KG1 (cell line): ENCODE measurements around the gene VENTX.

Experiments used
- DNase-seq: peaks from one replicate; lab custom pipeline; 2025; lab: John Stamatoyannopoulos, UW

The VENTX gene, protein sequence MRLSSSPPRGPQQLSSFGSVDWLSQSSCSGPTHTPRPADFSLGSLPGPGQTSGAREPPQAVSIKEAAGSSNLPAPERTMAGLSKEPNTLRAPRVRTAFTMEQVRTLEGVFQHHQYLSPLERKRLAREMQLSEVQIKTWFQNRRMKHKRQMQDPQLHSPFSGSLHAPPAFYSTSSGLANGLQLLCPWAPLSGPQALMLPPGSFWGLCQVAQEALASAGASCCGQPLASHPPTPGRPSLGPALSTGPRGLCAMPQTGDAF

DNA sequence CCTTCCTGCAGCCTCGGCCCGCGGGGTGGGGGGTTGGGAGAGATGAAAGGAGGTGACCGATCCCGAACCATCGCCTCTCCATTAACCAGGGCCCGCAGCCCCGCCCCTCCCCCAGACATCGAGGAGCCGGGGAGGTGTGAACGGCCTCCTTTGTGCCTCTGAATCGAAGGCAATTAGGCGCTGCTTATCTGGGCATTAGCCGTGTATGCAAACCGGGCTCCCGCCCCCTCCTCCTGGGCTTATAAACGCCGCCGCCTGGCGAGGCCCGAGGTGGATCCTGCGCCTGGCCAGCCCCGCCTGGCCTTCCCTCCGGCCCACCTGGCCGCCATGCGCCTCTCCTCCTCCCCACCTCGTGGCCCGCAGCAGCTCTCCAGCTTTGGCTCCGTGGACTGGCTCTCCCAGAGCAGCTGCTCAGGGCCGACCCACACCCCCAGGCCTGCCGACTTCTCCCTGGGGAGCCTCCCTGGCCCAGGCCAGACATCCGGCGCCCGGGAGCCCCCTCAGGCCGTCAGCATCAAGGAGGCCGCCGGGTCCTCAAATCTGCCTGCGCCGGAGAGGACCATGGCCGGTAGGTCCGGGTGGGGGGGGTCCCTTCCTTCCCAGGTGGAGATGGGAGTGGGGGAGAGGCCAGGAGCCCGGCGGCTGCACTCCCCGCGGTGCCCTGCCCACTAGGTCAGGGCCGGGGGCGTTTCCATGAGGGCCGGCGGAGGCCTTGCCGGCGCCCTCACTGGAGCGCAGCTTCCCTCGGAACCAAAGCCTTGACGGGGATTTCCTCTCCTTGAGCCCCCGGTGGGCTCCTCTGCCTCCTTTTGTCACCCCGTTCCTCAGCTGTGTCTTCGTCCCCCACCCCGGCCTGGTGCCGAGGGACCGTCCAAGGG lies at the start of gene VENTX:
VENTX (plus strand) TSS at position 268 of the 878 bp plus-strand sequence; CDS start at position 328, 60 bp downstream.
- no peak for DNase-seq

DNA sequence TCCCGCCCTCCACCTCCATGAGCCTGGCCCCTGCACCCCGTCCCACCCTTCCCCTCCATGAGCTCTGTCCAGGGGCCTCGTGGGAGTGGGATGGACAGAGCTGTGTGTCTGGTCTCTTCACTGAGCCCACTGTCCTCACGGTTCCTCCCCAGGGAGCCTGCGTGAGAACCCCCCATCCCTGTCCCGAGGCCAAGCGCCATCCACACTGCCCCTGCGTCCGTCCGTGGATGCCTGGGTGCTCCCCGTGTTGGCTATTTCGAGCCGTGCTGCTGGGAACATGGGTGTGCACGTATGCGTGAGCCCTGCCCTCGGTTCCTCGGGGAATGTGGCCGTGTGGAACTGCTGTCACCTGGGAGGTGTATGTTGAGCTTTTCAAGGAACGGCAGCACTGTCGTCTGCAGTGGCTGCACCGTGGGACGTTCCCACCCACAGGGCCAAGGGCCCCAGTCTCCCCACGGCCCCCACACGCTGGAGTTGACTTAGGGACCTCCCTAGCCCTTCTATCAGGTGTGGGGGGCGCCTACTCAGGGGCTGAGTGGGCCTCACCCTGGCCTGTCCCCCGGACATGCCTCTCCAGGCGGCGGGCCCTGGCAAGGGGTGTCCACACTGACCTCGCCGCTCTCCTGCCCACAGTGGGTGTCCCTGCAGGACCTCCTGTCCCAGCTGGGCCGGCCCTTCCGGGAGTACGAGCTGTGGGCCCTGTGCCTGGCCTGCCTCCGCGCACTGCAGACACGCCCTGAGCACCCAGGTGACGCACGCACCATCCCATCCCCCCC lies 49.6 kb upstream of the VENTX start:
- DNase-seq: no peak

DNA sequence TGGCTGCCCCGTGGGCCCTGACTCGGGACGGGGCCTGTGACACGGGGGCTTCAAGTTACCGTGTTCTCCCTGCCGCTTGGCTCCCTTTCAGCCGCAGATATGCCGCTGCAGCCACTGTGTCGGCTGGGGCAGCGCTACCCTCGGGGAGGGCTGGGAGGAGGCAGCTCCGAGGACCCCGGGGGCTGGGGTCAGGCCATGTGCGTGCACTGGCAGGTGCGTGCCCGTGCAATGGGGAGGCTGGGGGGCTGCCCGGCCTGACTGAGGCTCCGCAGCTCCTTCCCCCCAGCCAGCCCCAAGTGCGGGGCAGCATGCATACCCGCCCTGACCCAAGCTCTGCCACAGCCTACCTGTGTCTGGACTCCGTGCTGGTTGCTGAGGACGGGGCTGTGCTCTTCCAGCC lies 48.4 kb upstream of the VENTX start:
- no peak for DNase-seq

DNA sequence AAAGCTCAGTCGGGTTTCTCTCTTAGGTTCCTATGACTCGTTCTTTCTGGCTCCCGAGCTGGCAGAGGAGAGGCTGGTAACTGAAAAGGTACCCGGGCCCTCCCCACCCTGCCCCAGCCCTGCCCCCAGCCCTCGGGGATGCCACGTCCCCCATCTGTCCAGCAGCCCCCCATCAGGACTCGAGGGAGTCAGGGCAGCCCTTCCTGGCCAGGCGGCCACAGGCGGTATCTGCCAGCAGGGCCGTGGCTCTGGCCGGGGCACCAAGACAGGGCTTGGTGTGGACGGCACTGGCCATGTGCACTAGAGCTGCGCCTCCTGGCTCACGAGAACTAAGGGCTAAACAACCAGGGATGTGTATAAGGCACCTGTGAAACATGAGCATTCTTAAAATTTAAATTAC lies 47.9 kb upstream of the VENTX start:
- no peak for DNase-seq

DNA sequence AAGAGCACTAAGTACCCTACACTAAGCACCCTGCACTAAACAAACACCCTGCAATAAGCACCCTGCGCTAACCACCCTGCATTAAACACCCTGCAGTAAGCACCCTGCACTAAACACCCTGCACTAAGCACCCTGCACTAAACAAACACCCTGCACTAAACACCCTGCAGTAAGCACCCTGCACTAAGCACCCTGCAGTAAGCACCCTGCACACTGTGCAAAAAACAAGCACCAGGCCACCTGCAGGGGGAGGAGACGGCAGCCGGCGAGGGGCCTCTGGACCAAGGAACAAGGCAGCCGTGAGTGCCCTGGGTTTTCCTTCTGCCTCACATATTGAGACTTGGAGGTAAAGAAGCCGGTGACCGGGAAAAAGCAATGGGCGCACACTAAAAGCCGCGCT lies 47.4 kb upstream of the VENTX start:
- DNase-seq: no peak

DNA sequence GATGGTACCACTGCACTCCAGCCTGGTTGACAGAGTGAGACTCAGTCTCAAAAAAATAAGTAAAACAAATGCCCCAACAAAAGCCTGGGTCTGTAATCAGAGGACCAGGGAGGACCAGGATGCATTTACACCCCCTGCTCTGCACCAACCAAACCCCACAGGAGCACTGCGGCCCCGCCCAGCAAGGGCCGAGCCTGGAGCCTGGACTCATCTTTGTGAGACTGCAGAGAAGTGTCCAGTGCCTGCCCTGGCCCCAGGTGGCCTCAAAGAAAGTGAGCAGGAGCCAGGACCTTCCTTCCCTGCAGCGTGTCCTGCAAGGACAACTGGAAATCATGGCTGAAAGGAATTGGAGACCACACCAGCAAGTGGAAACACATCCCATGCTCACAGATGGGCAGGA lies 46.0 kb upstream of the VENTX start:
- no peak for DNase-seq

DNA sequence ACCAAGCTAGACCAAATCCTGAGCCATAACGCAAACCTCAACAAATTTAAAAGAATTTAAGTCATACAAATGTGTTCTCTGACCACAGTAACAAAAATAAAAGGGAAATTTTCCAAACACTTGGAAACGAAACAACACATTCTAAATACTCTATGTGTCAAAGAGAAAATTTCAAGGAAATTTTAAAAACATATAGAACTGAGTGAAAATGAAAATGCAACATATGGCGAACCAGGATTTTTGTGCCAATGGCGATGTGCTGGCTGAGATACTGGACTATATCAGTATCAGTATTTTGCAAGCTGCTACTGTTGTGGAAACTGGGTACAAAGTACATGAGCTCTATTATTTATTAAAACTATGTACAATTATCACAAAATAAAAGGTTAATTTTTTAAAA lies 43.5 kb upstream of the VENTX start:
- DNase-seq: no peak

DNA sequence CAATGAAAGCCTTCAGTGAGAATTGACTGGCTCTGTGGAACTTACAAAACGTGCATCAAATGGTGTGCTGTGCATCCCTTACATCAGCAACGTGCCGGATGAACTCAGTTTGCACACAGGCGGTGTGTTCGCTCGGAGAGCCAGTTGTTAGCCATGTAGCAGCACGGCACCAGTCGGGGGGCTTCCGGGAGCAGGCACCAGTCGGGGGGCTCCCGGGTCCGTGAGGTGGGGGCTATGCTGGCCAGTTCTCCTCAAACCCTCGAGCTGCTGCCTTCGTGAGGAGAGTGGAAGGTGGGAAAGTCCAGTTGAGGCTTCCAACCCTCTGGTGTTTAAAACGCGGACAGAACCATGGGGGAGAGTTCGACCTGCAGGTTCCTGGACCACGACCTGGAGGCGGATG lies 42.6 kb upstream of the VENTX start:
- no peak for DNase-seq

DNA sequence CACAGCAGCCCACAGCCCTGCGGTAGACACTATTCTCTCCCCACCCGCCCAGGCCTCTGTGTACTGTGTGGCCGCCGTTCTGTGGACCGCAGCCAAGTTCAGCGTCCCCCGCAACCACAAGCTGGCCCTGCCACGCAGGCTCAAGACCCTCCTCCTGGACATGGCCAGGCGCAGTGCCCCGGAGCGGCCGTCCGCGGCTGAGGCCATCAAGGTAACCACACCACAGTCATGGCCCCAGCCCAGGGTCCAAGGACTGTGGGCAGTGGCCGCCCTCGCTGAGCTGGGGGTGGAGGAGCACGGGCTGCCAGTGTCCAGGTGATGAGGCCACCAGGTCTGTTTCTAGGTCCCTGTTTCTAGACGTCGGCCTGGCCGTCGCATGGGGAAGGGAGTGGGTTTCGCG lies 42.0 kb upstream of the VENTX start:
- no peak for DNase-seq

DNA sequence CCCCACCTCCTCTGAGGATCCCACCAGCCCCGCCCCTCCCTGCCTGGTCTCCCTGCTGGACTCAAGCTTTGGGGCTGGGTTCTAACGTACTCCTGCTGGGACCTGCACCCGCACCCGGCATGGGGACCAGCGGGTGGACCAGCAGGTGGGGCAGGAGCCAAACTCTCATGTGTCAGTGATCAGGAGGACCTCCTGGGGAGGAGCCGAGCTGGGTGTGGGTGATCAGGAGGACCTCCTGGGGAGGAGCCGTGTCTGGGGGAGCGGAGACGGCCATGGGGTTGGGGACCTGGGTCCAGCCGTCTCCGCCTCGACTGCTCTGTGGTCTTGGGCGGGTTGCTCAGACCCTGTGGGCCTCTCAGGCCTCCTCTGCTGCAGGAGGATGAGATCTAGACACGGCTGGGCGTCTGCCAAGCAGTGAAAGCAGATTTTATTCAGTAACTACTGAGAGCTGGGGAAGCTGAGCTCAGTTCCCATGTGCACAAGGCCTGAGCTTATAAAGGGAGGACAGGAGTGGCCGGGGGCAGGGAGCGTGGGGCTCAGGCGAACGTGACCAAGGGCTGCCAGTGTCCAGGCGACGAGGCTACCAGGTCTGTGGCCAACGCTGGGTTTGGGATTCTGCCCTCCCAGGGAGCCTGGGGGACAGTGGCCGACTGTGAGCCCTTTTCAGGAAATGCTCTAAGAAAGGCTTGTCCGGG lies 41.3 kb upstream of the VENTX start:
- DNase-seq: no peak

DNA sequence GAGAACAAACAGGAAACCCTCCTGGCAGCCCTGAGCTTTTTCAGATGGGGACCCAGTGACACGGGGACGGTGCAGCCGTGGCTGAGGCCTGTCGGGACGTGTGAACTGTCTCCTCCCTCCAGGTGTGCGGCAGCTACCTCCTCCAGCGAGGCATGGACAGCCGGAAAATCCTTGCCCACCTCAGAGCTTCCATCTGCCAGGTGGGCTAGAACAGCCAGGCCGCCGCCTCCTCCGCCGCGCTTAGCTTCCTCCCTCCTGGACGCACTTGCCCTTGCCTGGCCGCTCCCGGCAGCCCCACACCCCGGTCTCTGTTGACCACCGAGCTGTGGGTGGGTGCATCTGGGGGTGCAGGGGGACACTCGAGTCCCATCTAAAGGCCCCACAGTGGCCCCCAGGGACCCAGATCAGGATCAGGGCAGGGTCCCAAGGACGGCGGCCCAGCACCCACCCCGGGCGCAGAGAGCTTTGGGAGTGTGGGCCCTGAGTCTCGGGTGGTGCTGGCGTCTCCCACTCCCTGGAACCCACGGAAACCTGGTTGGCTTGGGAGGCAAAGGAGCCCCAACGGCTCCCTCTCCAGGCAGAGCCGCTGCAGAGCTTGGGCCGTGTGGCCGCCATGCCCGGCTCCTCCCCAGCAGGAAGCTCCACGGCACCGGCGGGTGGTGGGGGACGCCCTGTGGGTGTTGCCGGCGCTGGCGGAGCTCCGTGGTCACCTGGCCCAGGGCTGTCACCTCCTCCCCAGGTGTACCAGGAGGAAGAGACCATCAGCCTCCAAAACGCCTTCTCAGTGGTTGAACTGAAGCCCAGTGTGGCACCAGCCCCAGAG lies 40.5 kb upstream of the VENTX start:
- DNase-seq: no peak

DNA sequence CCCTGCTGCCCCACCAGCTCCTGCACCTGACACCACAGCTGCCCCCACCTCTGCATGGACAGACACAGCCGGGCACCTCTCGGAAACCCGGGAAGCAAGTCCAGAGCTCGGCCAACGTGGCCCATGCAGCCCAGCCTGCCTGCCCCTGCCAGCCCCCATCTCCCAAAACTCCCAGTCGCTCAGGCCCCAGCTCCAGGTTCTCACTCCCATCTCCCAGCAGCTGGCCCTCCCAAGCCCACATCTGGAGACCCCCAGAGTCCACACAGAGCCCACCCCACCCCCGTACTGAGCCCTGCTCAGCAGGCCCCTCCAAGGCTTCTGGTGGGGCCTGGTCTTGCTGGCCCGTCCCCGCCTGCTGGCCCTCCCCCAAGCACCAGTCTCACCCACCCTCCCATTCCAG lies 39.9 kb upstream of the VENTX start:
- DNase-seq: no peak

DNA sequence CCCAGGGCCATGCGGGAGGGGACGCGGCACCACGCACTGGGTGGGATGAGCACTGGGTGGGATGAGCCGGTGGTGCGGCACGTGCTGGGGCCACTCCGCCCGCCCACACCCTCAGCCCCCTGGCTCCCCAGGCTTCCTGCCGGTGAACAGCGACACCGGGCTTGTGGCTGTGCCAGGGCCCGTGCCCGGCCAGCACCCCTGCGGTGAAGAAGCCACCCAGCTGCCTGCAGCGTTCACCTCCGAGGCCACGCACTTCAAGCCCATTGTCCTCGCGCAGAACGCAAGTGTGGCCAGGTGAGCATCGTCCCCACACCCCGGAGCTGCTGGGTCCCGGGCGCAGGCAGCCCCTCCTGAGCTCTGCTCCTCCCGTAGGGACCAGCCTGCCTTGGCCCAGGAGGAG lies 39.4 kb upstream of the VENTX start:
- no peak for DNase-seq

DNA sequence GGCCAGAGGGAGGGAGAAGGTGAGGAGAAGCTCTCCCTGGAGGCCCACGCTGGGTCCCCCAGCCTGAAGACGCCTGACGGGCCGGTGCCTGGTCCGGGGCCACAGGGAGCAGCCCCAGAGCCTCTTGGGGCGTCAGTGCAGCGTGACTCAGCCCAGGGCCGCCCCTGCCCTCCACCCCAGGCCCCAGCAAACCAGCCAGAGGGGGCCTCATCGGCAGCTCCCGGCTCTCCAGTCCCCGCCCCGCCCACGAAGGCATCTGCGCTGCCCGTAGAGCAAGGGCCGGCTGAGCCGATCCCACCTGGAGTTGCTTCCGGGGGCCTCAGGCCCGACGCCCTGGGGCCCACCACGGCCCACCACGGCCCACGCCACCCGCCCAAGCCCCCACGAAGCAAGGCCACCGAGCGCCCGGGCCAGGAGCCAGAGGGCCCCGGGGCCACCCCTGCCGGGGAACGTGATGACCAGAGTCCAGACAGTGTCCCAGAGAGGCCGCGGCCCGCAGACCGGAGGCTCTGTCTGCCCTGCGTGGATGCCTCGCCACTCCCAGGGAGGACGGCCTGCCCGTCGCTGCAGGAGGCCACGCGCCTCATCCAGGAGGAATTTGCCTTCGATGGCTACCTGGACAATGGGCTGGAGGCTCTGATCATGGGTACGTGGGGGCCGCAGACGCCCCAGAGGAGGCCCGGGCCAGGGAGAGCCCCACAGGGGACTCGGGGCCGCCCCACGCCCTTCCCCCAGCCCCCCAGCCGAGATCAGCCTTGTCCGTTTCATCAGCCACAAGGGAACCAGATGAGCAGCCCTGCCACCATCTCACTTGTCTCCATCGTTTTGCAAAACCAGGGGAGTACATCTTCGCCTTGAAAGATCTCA lies 38.8 kb upstream of the VENTX start:
- DNase-seq: no peak

DNA sequence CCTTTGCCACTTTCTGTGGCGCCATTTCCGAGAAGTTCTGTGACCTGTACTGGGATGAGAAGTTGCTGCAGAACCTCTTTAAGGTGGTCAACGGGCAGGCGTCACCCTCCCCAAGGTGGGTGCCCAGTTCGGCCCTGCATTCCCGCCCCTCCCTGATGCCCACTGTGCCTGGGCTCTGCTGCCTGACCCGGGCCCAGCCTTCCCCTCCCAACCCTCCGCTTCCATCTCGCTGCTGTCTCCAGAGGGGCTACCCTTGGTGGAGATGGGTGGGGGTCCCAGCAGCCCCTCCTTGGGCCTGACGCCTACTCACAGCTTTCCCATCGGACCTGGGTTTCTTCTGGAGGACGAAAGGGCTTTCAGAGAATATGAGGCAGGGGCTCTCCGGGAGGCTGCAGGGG lies 38.2 kb upstream of the VENTX start:
- DNase-seq: no peak

DNA sequence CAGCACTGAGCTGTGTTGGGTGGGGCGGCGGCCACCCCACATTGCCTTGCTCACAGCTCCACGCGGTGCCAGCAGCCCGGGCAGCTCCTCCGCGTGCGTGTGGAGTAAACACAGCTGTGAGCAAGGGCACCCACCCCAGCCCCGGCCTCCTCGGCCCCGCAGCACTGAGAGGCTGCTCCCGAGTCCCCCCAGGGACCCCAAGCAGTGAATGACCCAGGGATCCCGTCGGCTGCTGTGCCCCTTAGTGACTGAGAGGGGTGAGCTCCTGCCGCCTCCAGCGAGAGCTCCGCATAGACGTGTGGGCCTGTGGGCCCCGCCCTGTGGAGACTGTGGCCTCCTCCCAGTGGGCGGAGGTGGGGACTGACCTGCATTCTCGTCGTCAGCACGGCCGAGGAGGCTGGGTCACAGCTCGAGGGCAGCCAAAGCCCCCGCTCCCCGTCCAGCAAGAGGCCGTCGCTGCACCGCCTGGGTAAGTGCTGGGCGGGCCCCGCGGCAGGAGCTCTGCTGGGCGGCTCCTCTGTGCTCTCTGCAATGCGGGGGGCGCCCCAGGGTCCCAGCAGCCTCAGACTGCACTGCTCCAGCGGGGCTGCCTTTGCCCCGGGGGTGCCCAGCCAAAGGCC lies 37.6 kb upstream of the VENTX start:
- no peak for DNase-seq

DNA sequence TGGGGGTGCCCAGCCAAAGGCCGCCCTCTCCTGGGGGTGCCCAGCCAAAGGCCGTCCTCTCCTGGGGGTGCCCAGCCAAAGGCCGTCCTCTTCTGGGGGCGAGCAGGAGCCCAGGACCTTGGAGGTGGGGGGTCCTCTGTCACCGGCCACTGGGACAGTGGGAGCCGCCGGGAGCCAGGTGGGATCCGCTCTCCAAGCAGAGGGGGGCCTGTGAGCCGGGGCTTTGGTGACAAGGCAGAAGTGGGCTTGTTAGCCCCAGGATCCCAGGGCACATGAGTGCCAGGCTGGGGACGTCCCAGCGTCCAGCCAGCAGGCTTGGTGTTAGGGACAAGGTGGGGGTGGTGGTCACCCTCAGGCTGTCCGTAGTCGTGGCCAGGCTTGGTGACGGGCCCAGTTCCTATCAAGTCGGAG lies 37.0 kb upstream of the VENTX start:
- DNase-seq: no peak

DNA sequence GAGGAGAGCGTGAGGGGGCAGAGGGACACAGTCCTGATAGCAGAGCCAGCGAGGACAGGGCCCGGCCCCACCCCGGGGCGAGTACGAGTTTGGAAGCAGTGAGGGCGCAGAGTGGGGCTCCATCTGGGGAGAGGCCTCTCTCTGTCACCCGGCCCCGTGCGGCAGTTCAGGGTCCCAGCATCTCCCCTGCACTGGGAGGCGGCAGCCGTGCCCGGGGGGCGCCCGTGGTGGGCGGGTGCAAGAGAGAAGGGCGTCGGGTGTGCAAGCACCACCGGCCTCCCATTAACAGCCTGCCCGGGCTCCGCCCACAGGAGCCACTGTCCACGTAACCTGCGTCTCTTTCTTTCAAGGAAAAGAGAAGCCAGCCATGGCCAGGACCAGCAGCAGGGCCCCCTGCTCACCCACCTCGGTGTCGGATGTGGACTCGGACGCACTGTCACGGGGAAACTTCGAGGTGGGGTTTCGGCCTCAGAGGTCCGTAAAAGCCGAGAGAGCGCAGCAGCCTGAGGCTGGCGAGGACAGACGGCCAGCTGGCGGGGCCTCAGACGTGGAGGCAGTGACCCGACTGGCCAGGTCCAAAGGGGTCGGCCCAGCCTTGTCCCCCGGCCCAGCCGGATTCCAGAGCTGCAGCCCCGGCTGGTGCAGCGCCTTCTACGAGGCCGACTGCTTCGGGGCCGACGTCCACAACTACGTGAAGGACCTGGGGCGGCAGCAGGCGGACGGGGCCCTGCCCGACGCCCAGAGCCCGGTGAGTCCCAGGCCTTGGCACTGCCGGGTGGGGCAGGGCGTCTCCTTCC lies 36.3 kb upstream of the VENTX start:
- no peak for DNase-seq
